ENCODE data around the gene ABHD12. TPM values are rescaled to one million over a fixed set of nuclear protein-coding genes. Genes with fewer than 3 reads are reported as not detected.

Gene ABHD12
- total RNA-seq, 3 donors from 2014 or later = 26.9 to 67.7 (median 53.4) TPM

DNA sequence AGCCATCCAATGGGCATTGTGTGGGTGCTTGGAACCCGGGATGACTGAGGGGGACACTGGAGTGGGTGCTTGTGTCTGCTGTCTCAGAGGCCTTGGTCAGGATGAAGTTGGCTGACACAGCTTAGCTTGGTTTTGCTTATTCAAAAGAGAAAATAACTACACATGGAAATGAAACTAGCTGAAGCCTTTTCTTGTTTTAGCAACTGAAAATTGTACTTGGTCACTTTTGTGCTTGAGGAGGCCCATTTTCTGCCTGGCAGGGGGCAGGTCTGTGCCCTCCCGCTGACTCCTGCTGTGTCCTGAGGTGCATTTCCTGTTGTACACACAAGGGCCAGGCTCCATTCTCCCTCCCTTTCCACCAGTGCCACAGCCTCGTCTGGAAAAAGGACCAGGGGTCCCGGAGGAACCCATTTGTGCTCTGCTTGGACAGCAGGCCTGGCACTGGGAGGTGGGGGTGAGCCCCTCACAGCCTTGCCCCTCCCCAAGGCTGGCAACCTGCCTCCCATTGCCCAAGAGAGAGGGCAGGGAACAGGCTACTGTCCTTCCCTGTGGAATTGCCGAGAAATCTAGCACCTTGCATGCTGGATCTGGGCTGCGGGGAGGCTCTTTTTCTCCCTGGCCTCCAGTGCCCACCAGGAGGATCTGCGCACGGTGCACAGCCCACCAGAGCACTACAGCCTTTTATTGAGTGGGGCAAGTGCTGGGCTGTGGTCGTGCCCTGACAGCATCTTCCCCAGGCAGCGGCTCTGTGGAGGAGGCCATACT lies 93.3 kb downstream of the ABHD12 start:
- H3K27me3 ChIP-seq = no peaks in the 10 kb centered on the region
- TF ChIP-seq POLR2AphosphoS5 (IDR thresholded peaks at IDR 0.05) (no peak), POLR2A (IDR thresholded peaks at IDR 0.05) (no peak)
- TF ChIP-seq, protein P1, sequence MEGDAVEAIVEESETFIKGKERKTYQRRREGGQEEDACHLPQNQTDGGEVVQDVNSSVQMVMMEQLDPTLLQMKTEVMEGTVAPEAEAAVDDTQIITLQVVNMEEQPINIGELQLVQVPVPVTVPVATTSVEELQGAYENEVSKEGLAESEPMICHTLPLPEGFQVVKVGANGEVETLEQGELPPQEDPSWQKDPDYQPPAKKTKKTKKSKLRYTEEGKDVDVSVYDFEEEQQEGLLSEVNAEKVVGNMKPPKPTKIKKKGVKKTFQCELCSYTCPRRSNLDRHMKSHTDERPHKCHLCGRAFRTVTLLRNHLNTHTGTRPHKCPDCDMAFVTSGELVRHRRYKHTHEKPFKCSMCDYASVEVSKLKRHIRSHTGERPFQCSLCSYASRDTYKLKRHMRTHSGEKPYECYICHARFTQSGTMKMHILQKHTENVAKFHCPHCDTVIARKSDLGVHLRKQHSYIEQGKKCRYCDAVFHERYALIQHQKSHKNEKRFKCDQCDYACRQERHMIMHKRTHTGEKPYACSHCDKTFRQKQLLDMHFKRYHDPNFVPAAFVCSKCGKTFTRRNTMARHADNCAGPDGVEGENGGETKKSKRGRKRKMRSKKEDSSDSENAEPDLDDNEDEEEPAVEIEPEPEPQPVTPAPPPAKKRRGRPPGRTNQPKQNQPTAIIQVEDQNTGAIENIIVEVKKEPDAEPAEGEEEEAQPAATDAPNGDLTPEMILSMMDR (IDR thresholded peaks at IDR 0.05) = no peak
- peaks cover 0 to 3% of the 10 kb centered on the region in 2 donors for H3K4me1 ChIP-seq
- intact Hi-C loops (cut with DNase I; ENCODE audit: low total_unique reads) = loop anchor here (10.0 kb wide), 1 partner anchor 97 kb away; the partner anchor contains the start of gene ABHD12
- no peak overlapping the region for H3K4me3 ChIP-seq
- H3K27ac ChIP-seq = peak overlapping the region; percentile 22 to 79
- H3K9me3 ChIP-seq = no peaks in the 10 kb centered on the region
- DNase-seq (ENCODE audit: low spot score in 2 of 2) = no peak
- H3K36me3 ChIP-seq = no peaks in the 10 kb centered on the region

DNA sequence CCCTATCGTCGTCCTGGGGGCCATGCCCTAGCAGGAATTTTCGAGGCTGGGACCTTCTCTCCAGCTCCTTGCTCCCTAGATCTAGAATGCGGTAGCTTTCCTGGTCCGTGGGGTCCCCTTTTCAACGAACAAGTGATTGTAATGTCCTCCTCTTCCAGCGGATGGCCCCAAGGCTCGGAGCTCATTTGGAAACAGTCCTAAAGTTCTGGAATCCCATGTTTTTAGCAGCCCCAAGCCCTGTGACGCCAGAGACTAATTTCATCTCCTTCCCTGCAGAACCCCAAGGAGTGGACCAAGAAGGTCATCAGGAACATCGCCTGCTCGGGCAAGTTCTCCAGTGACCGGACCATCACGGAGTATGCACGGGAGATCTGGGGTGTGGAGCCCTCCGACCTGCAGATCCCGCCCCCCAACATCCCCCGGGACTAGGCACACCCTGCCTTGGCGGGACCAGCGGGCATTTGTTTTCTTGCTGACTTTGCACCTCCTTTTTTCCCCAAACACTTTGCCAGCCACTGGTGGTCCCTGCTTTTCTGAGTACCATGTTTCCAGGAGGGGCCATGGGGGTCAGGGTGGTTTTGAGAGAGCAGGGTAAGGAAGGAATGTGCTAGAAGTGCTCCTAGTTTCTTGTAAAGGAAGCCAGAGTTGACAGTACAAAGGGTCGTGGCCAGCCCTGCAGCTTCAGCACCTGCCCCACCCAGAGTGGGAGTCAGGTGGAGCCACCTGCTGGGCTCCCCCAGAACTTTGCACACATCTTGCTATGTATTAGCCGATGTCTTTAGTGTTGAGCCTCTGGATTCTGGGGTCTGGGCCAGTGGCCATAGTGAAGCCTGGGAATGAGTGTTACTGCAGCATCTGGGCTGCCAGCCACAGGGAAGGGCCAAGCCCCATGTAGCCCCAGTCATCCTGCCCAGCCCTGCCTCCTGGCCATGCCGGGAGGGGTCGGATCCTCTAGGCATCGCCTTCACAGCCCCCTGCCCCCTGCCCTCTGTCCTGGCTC lies 94.2 kb downstream of the ABHD12 start:
- Histone ChIP-seq H3K4me1 (peaks cover 0 to 6% of the 10 kb centered on the region in 2 donors), H3K9me3 (no peaks in the 10 kb centered on the region), H3K4me3 (no peak overlapping the region), H3K36me3 (no peaks in the 10 kb centered on the region), H3K27me3 (no peaks in the 10 kb centered on the region), H3K27ac (peak overlapping the region; percentile 38 to 79)
- intact Hi-C loops (cut with DNase I; ENCODE audit: low total_unique reads) = loop anchor here (10.0 kb wide), 1 partner anchor 98 kb away; the partner anchor contains the start of gene ABHD12
- TF ChIP-seq POLR2AphosphoS5 (IDR thresholded peaks at IDR 0.05) = no peak
- TF ChIP-seq, protein P1 (IDR thresholded peaks at IDR 0.05) = no peak
- TF ChIP-seq POLR2A (IDR thresholded peaks at IDR 0.05) = no peak
- DNase-seq (ENCODE audit: low spot score in 2 of 2) = no peak

DNA sequence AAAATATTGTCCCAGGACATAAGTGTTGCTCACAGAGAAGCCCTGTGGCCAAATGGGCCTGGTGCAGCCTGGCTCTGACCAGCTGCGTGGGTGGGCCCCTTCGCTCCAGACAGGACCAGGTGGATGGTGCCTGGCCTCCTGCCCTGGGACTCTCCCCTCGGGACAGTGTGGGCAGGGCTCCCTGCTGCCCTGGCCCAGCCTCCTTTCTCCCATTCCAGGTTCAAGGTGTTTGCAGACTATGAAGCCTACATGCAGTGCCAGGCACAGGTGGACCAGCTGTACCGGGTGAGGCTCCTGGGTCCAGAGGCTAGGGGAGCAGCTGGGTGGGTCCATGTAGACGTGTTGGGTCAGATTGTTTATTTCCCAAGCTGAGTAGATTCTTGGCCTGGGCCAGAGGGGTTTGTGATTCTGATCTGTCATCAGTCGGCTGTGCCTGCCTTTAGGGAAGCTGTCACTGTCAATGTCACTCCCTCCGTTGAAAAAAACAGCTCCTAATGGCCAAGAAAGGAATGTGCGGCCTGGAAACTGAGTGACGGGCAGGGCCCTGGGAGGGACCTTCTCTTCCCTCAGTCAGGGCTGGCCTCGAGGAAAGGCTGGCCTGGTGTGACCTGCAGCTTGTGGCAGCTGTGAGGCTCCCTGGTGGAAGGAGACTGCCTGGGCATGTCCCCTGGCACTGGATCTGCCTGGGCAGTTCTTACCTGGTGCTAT lies 95.1 kb downstream of the ABHD12 start:
- Histone ChIP-seq H3K9me3 (no peaks in the 10 kb centered on the region), H3K27ac (peak overlapping the region; percentile 38 to 79), H3K4me1 (peaks cover 0 to 6% of the 10 kb centered on the region in 2 donors), H3K36me3 (no peaks in the 10 kb centered on the region), H3K4me3 (no peak overlapping the region), H3K27me3 (no peaks in the 10 kb centered on the region)
- peak in 1 of 2 donors; percentile 61 for DNase-seq (ENCODE audit: low spot score in 2 of 2)
- no peak for TF ChIP-seq POLR2A (IDR thresholded peaks at IDR 0.05)
- TF ChIP-seq, protein P1 (IDR thresholded peaks at IDR 0.05) = peak in 1 of 3 donors; percentile 12
- TF ChIP-seq POLR2AphosphoS5 (IDR thresholded peaks at IDR 0.05) = no peak
- intact Hi-C loops (cut with DNase I; ENCODE audit: low total_unique reads) = loop anchor here (10.0 kb wide), 1 partner anchor 99 kb away; the partner anchor contains the start of gene ABHD12

DNA sequence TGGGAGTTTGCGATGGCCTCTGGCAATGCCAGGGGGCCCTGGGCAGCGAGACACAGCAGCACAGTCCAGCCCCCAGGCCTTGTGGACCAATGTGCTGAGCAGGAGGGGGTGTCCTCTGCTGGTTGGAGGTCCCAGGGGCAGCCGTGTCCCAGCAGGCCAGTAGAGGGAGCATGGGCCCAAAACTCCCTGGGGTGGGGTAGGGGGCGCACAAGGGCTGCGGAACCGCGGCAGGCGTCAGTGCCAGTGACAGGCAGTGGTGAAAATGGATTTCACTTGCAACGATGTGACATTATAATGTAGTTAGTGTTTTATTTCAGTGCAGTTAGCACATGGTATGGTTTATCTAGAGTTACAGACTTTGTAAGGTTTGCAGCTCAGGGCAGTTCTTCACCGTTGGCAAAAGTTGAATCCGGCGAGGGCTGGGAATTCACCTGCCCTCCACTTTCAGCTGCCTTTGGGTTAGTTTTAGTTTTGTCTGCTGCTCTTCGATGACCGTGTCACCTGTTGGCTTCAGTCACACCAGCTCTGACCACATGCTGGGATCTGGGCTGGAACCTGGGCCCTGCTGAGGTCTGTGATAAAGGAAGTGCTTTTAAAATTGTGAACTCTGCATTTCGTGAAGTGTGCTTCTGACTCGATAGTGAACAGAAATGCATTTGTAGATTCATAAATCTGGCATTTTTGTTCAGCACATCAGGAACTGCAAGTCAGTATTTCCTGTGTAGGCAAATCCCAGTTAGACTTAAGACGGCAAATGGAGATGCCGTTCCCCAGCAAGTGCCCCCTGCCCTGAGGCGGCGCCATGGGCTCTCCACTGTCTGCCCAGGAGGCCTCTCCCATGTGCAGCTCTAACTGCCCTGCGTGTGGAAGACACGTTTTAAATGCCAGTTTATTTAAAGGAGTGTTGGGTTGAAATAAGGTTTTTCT lies 95.9 kb downstream of the ABHD12 start:
- DNase-seq (ENCODE audit: low spot score in 2 of 2) = no peak
- no peaks in the 10 kb centered on the region for H3K36me3 ChIP-seq
- intact Hi-C loops (cut with DNase I; ENCODE audit: low total_unique reads) = loop anchor here (5.0 to 10.0 kb wide), 2 partner anchors 100 to 297 kb away; partner anchors contain the start of gene ABHD12
- no peaks in the 10 kb centered on the region for H3K27me3 ChIP-seq
- TF ChIP-seq, protein P1 (IDR thresholded peaks at IDR 0.05) = peak in 1 of 3 donors; percentile 32
- TF ChIP-seq POLR2AphosphoS5 (IDR thresholded peaks at IDR 0.05) = peak in 1 of 3 donors; percentile 4
- no peak for TF ChIP-seq POLR2A (IDR thresholded peaks at IDR 0.05)
- peak overlapping the region; percentile 45 to 79 for H3K27ac ChIP-seq
- H3K4me3 ChIP-seq = no peak overlapping the region
- no peaks in the 10 kb centered on the region for H3K9me3 ChIP-seq
- H3K4me1 ChIP-seq = peaks cover 0 to 6% of the 10 kb centered on the region in 2 donors
